ENCODE measurements around the gene ARSI. TPM values are rescaled to one million over a fixed set of nuclear protein-coding genes. Genes with fewer than 3 reads are reported as not detected.

ARSI gene
- total and polyA plus RNA-seq, 5 donors: 0.25 to 1.1 (median 0.62) TPM

DNA sequence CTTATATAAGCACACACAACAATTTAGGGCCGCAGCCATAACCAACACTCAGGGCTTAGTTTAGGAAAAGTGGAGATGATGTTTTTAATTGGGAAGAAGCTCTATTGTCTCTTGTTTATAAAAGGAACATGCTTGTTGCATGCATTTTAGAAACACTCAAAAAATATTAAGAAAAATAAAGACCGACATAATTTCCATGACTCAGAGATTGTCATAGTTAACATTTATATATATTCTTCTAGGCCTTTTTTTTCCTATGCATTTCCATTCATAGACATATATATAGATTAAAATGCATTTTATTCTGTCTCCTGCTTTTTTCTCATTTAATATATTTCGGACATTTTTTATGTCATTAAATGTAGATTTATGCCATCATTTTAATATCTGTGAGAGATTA lies 13.6 kb upstream of the ARSI start:
- no peak overlapping the region for H3K27ac ChIP-seq (ENCODE audit: low read length)
- no peaks in the 10 kb centered on the region for H3K27me3 ChIP-seq (ENCODE audit: control insufficient read depth, insufficient read depth)
- H3K9me3 ChIP-seq (ENCODE audit: control insufficient read depth, low read length): no peaks in the 10 kb centered on the region
- intact Hi-C loops (cut with DNase I): no loop called here
- DNase-seq (no peak), ATAC-seq (no peak)
- H3K4me1 ChIP-seq (ENCODE audit: control insufficient read depth, insufficient read depth, low read length): no peaks in the 10 kb centered on the region
- H3K4me3 ChIP-seq (ENCODE audit: low read length): no peak overlapping the region
- WGBS: 95% methylated on average over 3 of the region's 3 CpGs

- H3K9me3 ChIP-seq (ENCODE audit: control insufficient read depth, low read length): no peaks in the 10 kb centered on the region
- no peaks in the 10 kb centered on the region for H3K27me3 ChIP-seq (ENCODE audit: control insufficient read depth, insufficient read depth)
- H3K4me1 ChIP-seq (ENCODE audit: control insufficient read depth, insufficient read depth, low read length): no peaks in the 10 kb centered on the region
- H3K4me3 ChIP-seq (ENCODE audit: low read length): no peak overlapping the region
- DNase-seq: no peak
- ATAC-seq: no peak
- 93% methylated on average over 4 of the region's 4 CpGs for WGBS
- H3K27ac ChIP-seq (ENCODE audit: low read length): no peak overlapping the region
- intact Hi-C loops (cut with DNase I): no loop called here
Measured at GRCh38 chr5:150315245-150315644, 12.5 kb upstream of the ARSI start.

DNA sequence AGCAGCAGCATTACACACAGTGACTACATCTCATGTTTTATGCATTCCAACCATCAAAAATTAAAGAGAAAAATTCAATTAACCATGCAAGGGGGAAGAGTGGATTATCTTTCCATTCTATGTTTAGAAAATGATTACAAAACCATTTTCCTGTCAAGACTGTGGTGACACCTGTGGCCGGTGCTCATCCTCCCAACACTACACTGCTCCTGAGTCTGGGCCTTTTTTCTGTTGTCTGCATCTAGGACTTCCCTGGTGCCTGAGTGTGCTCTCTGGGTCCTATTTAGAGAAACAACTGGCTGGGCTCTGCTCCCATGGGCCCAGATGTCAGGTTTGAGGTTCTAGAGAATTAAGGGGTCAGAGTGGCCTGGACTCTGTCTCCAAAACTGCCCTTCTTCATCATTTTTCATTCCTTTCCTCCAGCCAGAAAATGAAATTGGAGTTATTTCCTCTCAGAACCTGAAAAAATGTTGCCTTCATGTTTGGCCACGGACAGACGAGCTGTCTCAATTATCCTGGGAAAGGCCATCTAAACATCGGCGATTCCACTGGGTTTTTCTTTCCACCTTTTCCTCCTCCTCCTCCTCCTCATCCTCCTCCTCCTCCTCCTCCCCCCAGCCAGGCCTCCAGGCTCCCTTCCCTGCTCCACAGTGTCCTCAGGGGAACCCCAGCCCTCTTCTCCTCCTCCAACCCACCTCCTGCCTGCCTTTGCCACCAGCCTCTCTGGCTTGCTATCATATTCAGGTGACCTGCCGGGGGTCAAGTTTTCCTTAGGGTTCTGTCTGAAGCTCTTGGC lies 11.4 kb upstream of the ARSI start:
- ATAC-seq (no peak), DNase-seq (no peak)
- intact Hi-C loops (cut with DNase I): no loop called here
- H3K27me3 ChIP-seq (ENCODE audit: control insufficient read depth, insufficient read depth): no peaks in the 10 kb centered on the region
- no peaks in the 10 kb centered on the region for H3K4me1 ChIP-seq (ENCODE audit: control insufficient read depth, insufficient read depth, low read length)
- 49% methylated on average over 6 of the region's 6 CpGs for WGBS
- no peaks in the 10 kb centered on the region for H3K9me3 ChIP-seq (ENCODE audit: control insufficient read depth, low read length)
- no peak overlapping the region for H3K4me3 ChIP-seq (ENCODE audit: low read length)
- no peak overlapping the region for H3K27ac ChIP-seq (ENCODE audit: low read length)

GRCh38 chr5:150313501-150313900 lies 10.8 kb upstream of the ARSI start:
- intact Hi-C loops (cut with DNase I): no loop called here
- DNase-seq: no peak
- ATAC-seq: no peak
- Histone ChIP-seq H3K27me3 (ENCODE audit: control insufficient read depth, insufficient read depth) (no peaks in the 10 kb centered on the region), H3K9me3 (ENCODE audit: control insufficient read depth, low read length) (no peaks in the 10 kb centered on the region), H3K27ac (ENCODE audit: low read length) (no peak overlapping the region), H3K4me3 (ENCODE audit: low read length) (no peak overlapping the region), H3K4me1 (ENCODE audit: control insufficient read depth, insufficient read depth, low read length) (no peaks in the 10 kb centered on the region)
- 87% methylated on average over 6 of the region's 6 CpGs for WGBS

DNA sequence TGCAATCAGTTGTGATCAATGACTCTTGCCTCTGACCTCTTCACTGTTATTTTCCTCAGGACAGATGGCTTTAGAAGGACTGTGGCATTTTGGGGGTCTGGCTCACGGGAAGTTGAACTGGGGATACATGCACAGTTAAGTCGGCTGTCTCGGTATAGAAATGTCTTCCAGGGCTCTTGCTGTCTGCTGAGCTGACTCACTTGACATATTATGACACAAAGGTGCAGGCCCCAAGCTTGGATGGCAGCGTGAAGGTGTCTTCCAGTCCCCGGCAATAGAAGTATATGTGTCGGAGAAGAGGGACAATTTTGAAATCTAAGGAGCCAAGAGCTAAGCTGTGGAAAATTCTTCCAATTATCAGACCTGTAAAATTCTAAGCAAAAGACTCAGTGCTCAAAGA lies 9.8 kb upstream of the ARSI start:
- H3K27ac ChIP-seq (ENCODE audit: low read length): no peak overlapping the region
- no peaks in the 10 kb centered on the region for H3K9me3 ChIP-seq (ENCODE audit: control insufficient read depth, low read length)
- intact Hi-C loops (cut with DNase I): no loop called here
- no peak overlapping the region for H3K4me3 ChIP-seq (ENCODE audit: low read length)
- whole genome bisulfite sequencing: 94% methylated on average over 6 of the region's 6 CpGs
- no peaks in the 10 kb centered on the region for H3K27me3 ChIP-seq (ENCODE audit: control insufficient read depth, insufficient read depth)
- no peak for ATAC-seq
- no peak for DNase-seq
- H3K4me1 ChIP-seq (ENCODE audit: control insufficient read depth, insufficient read depth, low read length): no peaks in the 10 kb centered on the region

DNA sequence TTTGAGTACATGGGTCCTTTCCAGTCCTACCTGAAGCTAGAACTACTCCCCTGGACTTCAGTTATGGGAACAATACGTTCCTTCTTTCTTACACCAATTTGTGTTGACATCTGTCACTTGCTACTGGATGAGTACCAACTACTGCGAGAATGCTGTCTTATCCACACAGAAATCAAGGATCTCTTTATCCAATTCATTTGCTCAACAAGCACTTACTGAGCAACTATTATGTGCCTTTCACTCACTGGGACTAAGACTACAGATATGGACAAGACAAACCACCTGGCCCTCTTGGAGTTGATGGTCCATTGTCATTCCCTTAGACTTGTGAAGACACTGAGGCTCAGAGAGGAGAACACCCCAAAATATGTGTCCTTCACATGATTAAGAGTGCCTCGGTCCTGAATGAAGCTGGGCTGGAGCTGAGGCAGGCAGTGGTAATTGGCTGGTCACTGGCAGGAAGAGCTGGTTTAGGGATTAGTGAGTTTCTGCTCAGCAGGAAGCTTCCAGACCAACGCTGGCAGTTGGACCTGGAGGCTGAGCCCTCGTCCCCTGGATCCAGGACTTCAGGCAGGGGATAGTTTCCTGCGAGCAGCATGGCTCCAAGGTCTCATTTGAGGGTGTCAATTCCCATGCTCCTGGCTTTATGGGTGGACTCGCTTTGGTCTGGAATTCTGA lies 8.4 kb upstream of the ARSI start:
- H3K4me3 ChIP-seq (ENCODE audit: low read length): no peak overlapping the region
- no peaks in the 10 kb centered on the region for H3K9me3 ChIP-seq (ENCODE audit: control insufficient read depth, low read length)
- intact Hi-C loops (cut with DNase I): no loop called here
- WGBS: 78% methylated on average over 7 of the region's 7 CpGs
- H3K4me1 ChIP-seq (ENCODE audit: control insufficient read depth, insufficient read depth, low read length): no peaks in the 10 kb centered on the region
- H3K27ac ChIP-seq (ENCODE audit: low read length): no peak overlapping the region
- no peak for DNase-seq
- ATAC-seq: no peak
- no peaks in the 10 kb centered on the region for H3K27me3 ChIP-seq (ENCODE audit: control insufficient read depth, insufficient read depth)

GRCh38 chr5:150310246-150310645 lies 7.5 kb upstream of the ARSI start:
- H3K27me3 ChIP-seq (ENCODE audit: control insufficient read depth, insufficient read depth): no peaks in the 10 kb centered on the region
- no peak for DNase-seq
- WGBS: 87% methylated on average over 5 of the region's 5 CpGs

GRCh38 chr5:150309886-150310239 lies 7.2 kb upstream of the ARSI start:
- 84% methylated on average over 1 of the region's 1 CpG for WGBS
- Histone ChIP-seq H3K27ac (ENCODE audit: low read length) (no peak overlapping the region), H3K4me1 (ENCODE audit: control insufficient read depth, insufficient read depth, low read length) (no peaks in the 10 kb centered on the region), H3K9me3 (ENCODE audit: control insufficient read depth, low read length) (no peaks in the 10 kb centered on the region), H3K27me3 (ENCODE audit: control insufficient read depth, insufficient read depth) (no peaks in the 10 kb centered on the region), H3K4me3 (ENCODE audit: low read length) (no peak overlapping the region)
- intact Hi-C loops (cut with DNase I): no loop called here
- ATAC-seq (no peak), DNase-seq (no peak)

More at GRCh38 chr5:150310246-150310645, 7.5 kb upstream of the ARSI start:
- no peak overlapping the region for H3K27ac ChIP-seq (ENCODE audit: low read length)
- ATAC-seq: no peak
- H3K4me3 ChIP-seq (ENCODE audit: low read length): no peak overlapping the region
- H3K9me3 ChIP-seq (ENCODE audit: control insufficient read depth, low read length): no peaks in the 10 kb centered on the region
- no peaks in the 10 kb centered on the region for H3K4me1 ChIP-seq (ENCODE audit: control insufficient read depth, insufficient read depth, low read length)
- intact Hi-C loops (cut with DNase I): no loop called here

DNA sequence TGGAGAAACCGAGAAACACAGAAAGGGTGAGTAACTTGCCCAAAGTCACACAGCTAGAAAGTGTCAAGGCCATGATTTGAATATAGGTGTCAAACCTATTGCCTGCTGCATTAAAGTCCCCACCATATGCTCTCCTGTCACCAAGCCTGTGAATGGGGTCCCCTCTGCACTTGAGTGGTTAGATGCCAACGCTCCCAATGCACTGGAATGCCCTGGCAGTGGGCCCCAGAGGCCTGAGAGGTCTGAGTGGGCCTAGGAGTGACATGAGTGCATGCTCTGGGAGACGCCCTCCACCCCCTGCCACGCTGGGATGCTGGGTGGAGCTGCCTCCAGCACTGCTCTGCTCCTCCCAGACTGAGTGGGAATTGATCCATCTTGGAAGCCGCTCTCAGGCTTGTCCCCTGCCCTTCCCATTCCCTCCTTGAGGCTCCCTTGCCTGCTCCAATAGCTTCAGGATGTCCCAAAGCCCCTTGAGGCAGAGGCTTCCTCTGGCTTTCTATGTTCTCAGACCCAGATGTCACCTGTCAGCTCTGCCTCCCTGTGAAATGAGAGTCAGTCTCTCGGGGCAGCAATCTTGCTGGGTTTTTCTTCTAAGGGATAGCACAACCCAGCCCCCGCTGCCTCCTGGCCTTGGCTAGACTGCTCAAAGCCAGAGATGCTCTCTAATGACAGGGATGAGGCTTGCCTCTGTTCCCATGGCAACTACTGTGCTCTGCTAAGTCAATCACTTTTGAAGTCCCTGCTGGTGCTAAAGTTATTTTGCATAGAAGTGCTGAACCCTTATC lies 6.6 kb upstream of the ARSI start:
- Histone ChIP-seq H3K27ac (ENCODE audit: low read length) (no peak overlapping the region), H3K4me3 (ENCODE audit: low read length) (no peak overlapping the region), H3K9me3 (ENCODE audit: control insufficient read depth, low read length) (no peaks in the 10 kb centered on the region), H3K4me1 (ENCODE audit: control insufficient read depth, insufficient read depth, low read length) (no peaks in the 10 kb centered on the region), H3K27me3 (ENCODE audit: control insufficient read depth, insufficient read depth) (no peaks in the 10 kb centered on the region)
- intact Hi-C loops (cut with DNase I): no loop called here
- ATAC-seq (no peak), DNase-seq (peak in 1 of 3 donors; percentile 21)
- 59% methylated on average over 7 of the region's 7 CpGs for WGBS

DNA sequence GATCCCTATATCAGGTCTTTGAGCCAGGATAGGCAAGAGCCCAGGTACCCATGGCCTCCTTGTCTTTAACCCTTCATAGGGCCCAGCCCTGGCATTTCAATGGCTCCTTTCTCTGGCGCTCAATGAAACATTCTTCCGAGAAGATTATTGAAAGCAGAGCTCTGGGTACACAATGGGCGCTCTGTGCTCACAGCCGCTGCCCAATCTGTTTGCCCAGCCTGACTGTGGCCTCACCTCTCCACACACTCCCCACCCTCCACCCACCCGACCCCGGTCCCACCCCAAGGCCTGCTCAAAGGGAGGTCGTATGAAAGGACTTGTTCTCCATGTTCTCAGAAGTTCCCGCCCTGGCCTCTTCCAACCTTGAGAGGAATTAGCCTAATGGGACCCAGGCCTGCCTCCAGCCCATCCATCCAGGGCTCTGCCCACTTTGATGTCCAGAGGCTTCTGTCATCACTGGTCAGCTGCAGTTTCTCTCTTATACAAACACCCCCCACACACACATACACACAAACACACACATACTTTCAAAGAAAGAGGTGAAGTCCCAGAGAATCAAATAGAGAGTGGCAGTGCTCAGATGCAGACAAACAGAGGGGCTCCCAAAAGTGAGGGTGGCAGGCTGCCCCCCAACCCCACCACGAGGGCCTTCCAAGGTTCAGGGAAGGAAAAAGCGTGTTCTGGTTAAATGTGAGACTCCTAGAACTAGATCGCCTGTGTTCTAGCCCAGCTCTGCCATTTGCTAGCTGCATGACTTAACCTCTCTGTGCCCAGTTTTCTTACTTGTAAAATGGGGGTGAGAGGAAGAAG lies 5.1 kb upstream of the ARSI start:
- intact Hi-C loops (cut with DNase I): no loop called here
- WGBS: 83% methylated on average over 11 of the region's 11 CpGs
- no peak for ATAC-seq

More for the DNA sequence above, 5.1 kb upstream of the ARSI start:
- H3K27ac ChIP-seq (ENCODE audit: low read length): no peak overlapping the region
- H3K4me3 ChIP-seq (ENCODE audit: low read length): no peak overlapping the region
- peak in 1 of 3 donors; percentile 42 for DNase-seq
- no peaks in the 10 kb centered on the region for H3K27me3 ChIP-seq (ENCODE audit: control insufficient read depth, insufficient read depth)
- H3K9me3 ChIP-seq (ENCODE audit: control insufficient read depth, low read length): no peaks in the 10 kb centered on the region
- H3K4me1 ChIP-seq (ENCODE audit: control insufficient read depth, insufficient read depth, low read length): no peaks in the 10 kb centered on the region

All from right cardiac atrium (tissue), 5 donors.